Measurements from ENCODE around the gene CLEC2A.

DNA sequence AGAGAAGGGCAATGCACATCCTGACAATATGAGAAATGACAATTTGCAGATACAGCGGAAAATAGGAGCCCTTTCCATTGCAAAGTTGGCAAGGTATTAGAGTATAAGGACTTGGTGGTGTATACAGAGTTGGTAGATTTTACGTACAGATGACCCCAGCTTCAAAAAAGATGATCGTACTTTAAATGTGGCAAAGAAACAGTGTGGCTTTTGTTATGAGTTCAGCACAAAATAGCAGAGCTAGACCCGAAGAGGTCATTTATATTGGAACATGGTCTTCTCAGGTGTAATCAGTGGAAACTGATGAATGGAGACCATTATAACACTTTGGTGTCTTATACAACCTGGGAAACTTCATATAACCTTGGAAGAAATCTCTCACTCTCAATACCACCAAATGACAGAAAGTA is 65.3 kb downstream of the CLEC2A start:
- TF ChIP-seq ZFX (IDR thresholded peaks at IDR 0.05; ENCODE audit: borderline replicate concordance): no peak
- TF ChIP-seq, protein P1, sequence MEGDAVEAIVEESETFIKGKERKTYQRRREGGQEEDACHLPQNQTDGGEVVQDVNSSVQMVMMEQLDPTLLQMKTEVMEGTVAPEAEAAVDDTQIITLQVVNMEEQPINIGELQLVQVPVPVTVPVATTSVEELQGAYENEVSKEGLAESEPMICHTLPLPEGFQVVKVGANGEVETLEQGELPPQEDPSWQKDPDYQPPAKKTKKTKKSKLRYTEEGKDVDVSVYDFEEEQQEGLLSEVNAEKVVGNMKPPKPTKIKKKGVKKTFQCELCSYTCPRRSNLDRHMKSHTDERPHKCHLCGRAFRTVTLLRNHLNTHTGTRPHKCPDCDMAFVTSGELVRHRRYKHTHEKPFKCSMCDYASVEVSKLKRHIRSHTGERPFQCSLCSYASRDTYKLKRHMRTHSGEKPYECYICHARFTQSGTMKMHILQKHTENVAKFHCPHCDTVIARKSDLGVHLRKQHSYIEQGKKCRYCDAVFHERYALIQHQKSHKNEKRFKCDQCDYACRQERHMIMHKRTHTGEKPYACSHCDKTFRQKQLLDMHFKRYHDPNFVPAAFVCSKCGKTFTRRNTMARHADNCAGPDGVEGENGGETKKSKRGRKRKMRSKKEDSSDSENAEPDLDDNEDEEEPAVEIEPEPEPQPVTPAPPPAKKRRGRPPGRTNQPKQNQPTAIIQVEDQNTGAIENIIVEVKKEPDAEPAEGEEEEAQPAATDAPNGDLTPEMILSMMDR (IDR thresholded peaks at IDR 0.05): no peak
